HG02885 (cell line): ENCODE data around the gene LRRC4B.

Source experiments
- ATAC-seq: cut with Tn5 transposase; IDR thresholded peaks from one replicate; pipeline ENCODE4 v1.9.1; 2021; ENCODE audit warnings: mild to moderate bottlenecking; ENCODE audit not compliant: unreplicated experiment, poor library complexity

LRRC4B gene

DNA sequence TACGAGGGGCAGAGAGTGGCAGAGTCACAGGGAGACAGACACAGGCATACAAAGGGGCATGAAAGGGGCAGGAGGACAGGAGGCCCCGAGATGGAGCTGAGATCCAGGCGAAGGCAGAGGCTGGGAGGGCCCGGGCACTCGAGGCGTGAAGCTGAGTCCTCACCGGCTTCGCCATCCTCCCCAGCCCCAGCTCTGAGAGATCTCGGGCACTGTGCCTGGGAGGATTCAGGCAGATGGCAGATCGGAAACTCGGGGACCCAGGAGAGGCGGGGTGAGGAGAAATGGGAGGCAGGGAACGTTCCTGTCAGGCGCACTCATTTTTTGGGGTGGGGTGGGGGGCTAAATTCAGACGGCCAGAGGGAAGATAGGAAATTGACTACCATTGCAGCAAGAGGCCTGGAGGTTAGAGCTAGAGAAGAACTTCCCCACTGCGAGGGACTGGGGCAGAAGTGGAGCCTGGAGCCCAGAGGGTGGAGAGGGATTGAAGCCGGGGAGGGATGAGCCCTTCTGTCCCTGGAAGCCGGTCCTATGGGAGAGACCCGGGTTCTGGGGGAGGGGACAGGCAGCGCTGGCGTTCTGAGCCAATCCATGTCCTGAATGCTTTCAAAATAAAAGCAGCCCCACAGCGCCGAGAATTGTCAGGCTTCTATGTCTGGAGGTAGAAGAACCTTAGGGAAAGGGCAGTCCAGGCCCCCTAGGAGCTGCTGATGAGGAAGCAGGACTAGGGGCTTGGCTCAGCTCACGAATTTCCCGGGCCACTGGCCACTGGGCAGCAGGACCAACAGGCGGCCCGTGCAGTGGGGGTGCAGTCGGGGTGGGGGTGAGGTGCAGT lies 12.6 kb downstream of the LRRC4B start:
- ATAC-seq, result no peak

DNA sequence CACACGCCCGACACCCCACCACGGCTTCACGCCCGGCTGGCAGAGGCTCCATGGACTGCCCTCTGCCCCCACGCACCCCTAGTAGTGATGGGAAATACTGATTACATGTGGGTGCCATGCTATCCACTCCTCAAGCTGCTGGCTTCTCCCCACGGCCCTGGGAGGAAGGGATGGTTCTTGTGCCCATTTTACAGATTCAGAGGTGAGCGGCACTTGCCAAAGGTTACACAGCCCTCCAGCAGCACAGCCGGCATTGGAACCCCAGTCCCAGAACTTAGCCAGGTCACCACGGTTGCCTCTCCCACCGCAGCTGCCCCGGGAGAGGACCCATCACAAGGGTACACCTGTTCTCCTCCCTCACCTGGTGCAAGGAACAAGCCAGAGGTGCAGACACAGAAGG lies 13.2 kb downstream of the LRRC4B start:
- no peak for ATAC-seq

- ATAC-seq, result no peak
These were observed 14.0 kb downstream of the LRRC4B start for GRCh38 chr19:50554212-50554611.

DNA sequence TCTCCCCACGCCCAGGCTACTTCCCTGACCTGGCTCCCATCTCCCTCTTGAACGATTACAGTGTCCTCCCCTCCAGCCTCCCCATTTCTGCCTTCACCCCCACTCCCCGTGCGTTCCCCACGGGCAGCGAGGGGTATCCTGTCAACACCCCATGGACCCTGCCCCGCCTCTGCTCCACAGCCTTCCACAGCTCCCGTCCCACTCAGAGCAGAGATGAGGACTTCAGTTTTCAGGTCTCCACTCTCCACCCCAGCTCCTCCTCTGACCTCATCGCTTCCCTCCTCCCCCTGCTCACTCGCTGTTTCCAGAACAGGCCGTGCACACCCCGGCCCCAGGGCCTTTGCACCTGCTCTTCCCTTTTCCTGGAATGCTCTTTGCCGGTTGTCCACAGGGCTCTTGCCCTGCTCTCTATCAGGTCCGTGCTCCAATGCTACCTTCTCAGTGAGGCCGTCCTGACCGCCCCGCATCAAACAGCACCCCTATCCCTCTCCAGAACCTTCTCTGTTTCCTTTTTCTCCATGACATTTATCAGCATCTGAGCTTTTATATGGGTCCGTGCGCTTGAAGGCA lies 15.0 kb downstream of the LRRC4B start:
- no peak for ATAC-seq

DNA sequence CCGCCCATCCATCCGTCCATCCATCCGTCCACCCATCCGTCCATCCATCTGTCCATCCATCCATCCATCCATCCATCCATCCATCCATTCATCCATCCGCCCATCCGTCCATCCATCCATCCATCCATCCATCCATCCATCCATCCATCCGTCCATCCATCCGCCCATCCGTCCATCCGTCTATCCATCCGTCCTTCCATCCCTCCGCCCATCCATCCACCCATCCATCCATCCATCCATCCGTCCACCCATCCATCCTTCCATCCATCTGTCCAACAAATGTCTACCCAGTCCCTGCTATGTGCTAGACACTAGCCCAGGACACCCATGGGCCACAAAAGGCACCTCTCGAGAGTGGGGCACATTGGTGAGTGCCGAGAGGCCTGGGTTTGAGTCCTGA lies 15.7 kb downstream of the LRRC4B start:
- no peak for ATAC-seq

DNA sequence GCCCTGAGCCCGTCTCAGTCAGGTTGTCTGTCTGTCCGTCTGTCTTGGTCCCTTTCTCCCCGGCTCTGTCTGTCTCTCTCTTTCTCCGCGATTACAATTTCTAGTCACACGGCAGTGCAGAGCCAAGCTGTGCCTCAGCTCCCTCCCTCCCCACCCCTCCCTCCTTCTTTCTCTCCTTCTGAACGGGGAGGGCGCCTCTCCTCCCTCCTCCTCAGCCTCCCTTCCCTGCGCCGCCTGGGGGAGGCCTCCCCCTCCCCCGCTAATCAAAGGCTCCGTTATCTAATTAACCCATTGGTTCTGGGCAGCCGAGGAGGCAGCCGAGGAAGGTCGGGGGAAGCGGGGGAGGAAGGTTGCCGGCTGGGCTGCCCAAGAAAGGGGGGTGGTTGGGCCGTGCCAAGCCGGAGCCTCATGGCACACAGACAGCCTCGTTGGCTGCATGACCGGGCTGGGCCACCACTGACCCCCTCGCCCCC lies 16.5 kb downstream of the LRRC4B start:
- ATAC-seq, result no peak

DNA sequence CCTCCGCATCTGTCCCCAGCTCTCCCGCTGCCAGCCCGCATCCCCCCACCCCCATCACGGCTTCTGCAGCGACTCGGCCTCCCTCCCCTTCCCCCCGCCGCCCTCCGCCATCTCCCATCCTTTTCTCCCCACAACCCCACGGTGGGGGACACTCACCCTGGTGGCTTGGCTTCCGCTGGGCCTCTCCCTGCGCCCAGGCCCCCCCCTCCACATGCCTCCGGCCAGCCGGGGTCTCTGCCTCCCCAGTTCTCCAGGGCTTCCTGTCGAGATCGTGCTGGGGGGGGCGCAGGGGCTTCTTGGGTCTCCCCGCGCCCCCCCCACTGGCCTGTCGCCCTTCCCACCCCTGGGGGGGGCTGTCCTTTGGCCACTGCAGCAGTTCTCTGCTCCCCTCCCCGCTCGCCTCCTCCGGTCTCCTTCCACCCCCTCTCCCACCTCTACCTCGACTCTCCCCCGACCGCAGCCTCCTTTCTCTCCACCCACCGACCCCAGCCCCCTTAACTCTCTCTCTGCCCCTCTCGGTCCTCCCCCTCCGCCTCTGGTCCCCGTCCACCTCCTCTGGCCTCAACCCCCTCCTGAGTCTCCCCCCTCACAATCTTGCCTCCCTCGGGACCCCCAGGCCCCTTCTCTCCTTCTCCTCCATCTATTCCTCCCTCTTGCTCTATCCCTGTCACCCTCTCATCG lies 17.1 kb downstream of the LRRC4B start:
- ATAC-seq, result no peak

GRCh38 chr19:50550594-50550966 lies 17.7 kb downstream of the LRRC4B start:
- no peak for ATAC-seq

DNA sequence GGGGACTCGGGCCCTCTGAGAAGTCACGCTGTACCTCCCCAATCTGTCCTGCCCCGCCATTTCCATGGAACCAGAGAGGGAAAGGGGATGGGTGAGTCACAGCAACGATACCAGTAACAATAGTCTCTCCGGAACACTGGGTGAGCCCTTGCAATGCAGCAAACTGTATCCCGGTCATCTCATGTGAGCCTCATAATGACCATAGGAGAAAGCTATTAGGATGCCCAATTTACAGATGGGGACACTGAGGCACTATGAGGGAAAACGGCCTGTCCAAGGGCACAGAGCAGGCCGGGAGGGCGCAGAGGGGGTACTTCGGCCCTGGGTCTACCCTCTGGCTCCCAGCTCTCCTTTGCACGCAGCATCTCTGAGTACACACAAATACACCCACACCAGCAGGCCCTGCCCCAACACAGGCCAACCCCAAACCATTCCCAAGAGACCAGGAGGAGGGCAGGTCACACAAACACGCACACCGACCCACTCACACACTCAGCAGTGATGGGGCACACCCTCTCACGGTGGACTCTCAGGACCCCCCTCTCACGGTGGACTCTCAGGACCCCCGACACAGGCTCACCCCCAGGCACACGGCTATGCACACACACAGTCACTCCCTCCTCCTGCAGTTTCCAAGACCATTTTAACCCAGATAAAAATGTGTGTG lies 18.2 kb downstream of the LRRC4B start:
- ATAC-seq, result no peak

DNA sequence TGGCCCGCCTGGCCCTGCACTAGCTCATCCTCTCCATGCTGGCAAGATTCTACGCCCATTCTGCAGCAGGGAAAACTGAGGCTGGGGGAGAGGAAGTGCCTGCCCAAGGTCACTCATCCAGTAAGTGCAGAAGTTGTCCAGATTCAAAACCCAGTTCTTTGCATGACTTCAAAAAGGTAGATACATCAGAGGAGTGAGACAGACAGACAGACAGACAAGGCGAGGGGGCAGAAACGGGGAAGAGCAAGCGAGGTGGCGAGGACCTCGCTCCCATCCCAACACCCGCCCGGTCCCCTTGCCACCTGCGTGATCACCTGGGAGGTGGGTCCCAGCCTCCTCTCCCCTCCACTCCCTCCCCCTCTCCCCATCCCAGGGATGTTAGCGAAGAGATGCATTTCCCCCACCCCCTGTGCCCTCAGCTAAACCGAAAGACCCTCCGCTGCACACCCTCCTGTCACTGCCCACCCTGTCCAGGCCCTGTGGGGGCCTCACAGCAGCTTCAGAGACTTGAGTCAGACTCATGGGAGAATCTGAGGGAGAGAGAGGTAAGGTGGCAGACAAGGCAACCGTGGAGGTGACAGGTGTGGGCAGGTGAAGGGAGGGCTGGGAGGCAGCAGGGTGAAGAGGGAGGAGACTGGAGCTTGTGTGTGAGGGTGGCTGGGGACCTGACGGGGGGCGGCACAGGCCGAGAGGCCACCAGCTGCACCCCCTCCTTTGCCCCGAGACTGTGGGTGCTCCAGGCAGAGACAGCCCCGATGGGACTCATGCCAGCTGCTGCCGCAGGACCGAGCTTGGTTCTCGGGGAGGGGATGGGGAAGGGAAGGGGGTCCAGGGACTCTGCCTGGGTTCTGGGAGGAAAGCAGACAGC lies 18.9 kb downstream of the LRRC4B start:
- no peak for ATAC-seq

GRCh38 chr19:50548191-50549058 lies 19.8 kb downstream of the LRRC4B start:
- no peak for ATAC-seq

DNA sequence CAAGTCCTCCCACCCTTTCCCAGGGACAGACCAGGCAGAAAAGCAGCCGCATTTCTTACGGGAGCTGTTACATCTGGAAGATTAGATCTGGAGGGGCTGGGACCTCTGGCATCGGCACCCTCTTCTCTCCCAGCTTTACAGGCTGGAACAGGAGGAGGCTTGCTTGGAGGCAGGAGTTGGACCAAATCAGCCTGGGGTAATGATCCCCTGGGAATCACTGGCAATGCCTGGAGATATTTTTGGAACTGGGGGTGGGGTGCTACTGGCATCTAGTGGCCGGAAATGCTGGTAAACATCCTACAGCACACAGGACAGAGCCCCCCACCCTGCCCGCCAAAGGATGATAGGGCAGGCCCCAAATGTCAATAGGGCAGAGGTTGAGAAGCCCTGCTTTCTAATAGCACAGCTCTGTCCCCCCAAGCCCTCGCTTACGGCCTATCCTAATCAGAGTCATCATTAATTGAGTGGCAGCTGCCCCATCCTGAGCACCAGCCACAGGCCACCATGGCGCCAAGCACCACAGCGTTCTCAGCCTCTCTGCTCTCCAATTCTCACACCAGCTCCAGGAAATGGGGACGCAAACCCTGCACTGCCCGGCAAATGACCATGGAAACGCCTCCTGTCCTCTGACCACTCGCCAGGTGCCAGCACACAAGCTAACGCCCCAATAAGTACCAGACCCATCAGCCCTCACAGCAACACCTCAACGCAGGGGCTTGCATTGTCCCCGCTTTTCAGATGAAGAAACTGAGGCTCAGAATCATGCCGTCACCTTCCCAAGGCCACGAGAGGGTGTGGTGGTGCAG lies 20.6 kb downstream of the LRRC4B start:
- no peak for ATAC-seq

GRCh38 chr19:50546527-50547221 lies 21.6 kb downstream of the LRRC4B start:
- no peak for ATAC-seq

- no peak for ATAC-seq
These were observed 25.3 kb downstream of the LRRC4B start for GRCh38 chr19:50542943-50543342.

GRCh38 chr19:50537769-50538230 lies 30.4 kb downstream of the LRRC4B start:
- ATAC-seq, result no peak

DNA sequence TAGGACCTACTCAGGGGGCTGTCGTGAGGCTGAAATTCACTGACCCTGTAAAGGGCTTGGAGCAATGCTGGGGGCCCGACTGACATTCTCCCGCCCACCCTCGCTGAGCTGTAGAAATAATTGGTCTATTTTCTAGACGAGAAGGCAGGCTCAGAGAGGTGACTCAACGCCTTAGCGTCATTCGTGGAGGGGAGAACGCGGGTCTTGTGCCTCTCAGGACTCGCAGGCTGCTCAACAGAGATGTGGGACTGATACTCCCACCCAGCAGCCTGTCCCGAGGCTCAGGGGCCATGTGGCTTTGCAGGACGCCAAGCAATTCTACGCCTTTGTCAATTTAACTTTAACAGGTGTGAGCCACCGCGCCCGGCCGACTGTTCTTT lies 30.9 kb downstream of the LRRC4B start:
- no peak for ATAC-seq

GRCh38 chr19:50536662-50537305 lies 31.5 kb downstream of the LRRC4B start:
- no peak for ATAC-seq
